GM12878 (cell line): ENCODE data around the gene RNF169. TPM values are rescaled to one million over a fixed set of nuclear protein-coding genes. Genes with fewer than 3 reads are reported as not detected.

ENCODE experiments used
- ATAC-seq: fragments of 200-7000 bp; cut with Tn5 transposase; 3 replicates; pipeline ENCODE4 v1.9.1; 2020; ENCODE audit warnings: mild to moderate bottlenecking, moderate library complexity
- BruUV-seq: library from RNA; stranded (reverse); fragments of 400-500 nt; replicated peaks from 2 replicates; lab custom pipeline; 2021; lab: Mats Ljungman, UMichigan
- CTCF ChIA-PET: fragments of 300-600 bp; sonication (Branson Sonifier 250); formaldehyde crosslinking; extraction: SDS; loops from one replicate; lab custom pipeline; 2021; ENCODE audit warnings: inconsistent platforms; lab: Yijun Ruan, JAX
- POLR2A ChIA-PET: fragments of 350-600 bp; formaldehyde crosslinking; extraction: SDS; loops from one replicate; lab custom pipeline; 2021; ENCODE audit warnings: inconsistent platforms; lab: Charles Lee
- RAD21 ChIA-PET: fragments of 300-600 bp; sonication (Branson Sonifier 250); formaldehyde crosslinking; loops from one replicate; lab custom pipeline; 2023; ENCODE audit warnings: antibody characterized with exemption; ENCODE audit not compliant: unreplicated experiment; lab: Charles Lee
- SMC1A ChIA-PET: fragments of 300-600 bp; sonication (Branson Sonifier 250); formaldehyde crosslinking; loops from one replicate; lab custom pipeline; 2023; ENCODE audit not compliant: unreplicated experiment, uncharacterized antibody; lab: Charles Lee
- DNase-seq: peaks from one replicate; pipeline ENCODE4 v3.0.0-alpha.2; 2011; ENCODE audit warnings: low read depth, low spot score
- FAIRE-seq: peaks from 3 replicates; lab custom pipeline; 2011; peaks lifted over from hg19 to GRCh38; lab: Jason Lieb, UNC
- H2AFZ ChIP-seq: 2 replicates; pipeline ENCODE4 v1.6.0; 2011; ENCODE audit warnings: low read depth, low read length, control low read depth; ENCODE audit not compliant: control insufficient read depth
- H3K27ac ChIP-seq: 2 replicates; pipeline ENCODE4 v1.5.1; 2011; ENCODE audit warnings: control low read depth; ENCODE audit not compliant: control insufficient read depth, insufficient read depth
- H3K27me3 ChIP-seq, 2 experiments: replicated peaks in 1 of 2; 2 replicates each; pipeline versions ENCODE4 v1.6.0 to v1.6.1; 2011; ENCODE audit warnings: low read length in 1 of 2; ENCODE audit not compliant: control insufficient read depth in 2 of 2, insufficient read depth in 2 of 2
- H3K36me3 ChIP-seq, 2 experiments: 2 replicates each; pipeline ENCODE4 v1.5.1; 2011; ENCODE audit warnings: low read length in 1 of 2; ENCODE audit not compliant: control insufficient read depth in 2 of 2, insufficient read depth in 2 of 2
- H3K4me1 ChIP-seq: 2 replicates; pipeline ENCODE4 v1.6.1; 2011; ENCODE audit warnings: mild to moderate bottlenecking, low read length, moderate library complexity, mixed read lengths; ENCODE audit not compliant: control insufficient read depth, insufficient read depth
- H3K4me2 ChIP-seq: 2 replicates; pipeline ENCODE4 v1.6.0; 2011; ENCODE audit warnings: control low read depth; ENCODE audit not compliant: control insufficient read depth, insufficient read depth
- H3K4me3 ChIP-seq: fragments of 200-600 bp; sonication (generic); 2 replicates; pipeline ENCODE4 v1.5.1; 2016
- H3K79me2 ChIP-seq: 2 replicates; pipeline ENCODE4 v1.6.0; 2011; ENCODE audit warnings: low read length; ENCODE audit not compliant: control insufficient read depth, insufficient read depth
- H3K9ac ChIP-seq: 2 replicates; pipeline ENCODE4 v1.8.0; 2011; ENCODE audit warnings: low read length, control low read depth, mixed read lengths; ENCODE audit not compliant: control insufficient read depth, insufficient read depth
- H3K9me3 ChIP-seq: replicated peaks from 3 replicates; pipeline ENCODE4 v1.5.1; 2011; ENCODE audit warnings: mild to moderate bottlenecking, low read length; ENCODE audit not compliant: control insufficient read depth, insufficient read depth
- H4K20me1 ChIP-seq: 2 replicates; pipeline ENCODE4 v1.6.0; 2011; ENCODE audit not compliant: control insufficient read depth, insufficient read depth
- BCLAF1 ChIP-seq: fragments of 450-650 bp; IDR thresholded peaks from 2 replicates; pipeline ENCODE4 v1.6.1; 2017; ENCODE audit warnings: antibody characterized with exemption, mild to moderate bottlenecking, moderate library complexity
- CHD2 ChIP-seq: IDR thresholded peaks from 2 replicates; pipeline ENCODE4 v1.6.1; 2011; ENCODE audit warnings: low read depth, low read length, improper control_type of control experiment, borderline replicate concordance
- REST ChIP-seq: IDR thresholded peaks from 2 replicates; pipeline ENCODE4 v1.6.1; 2012; ENCODE audit warnings: mild to moderate bottlenecking, low read depth, low read length
- SMC3 ChIP-seq: IDR thresholded peaks from 2 replicates; pipeline ENCODE4 v1.6.1; 2011; ENCODE audit warnings: low read length, improper control_type of control experiment, borderline replicate concordance
- SP1 ChIP-seq: IDR thresholded peaks from one replicate; pipeline ENCODE4 v1.6.1; 2011; ENCODE audit warnings: low read depth, low read length
- USF1 ChIP-seq: IDR thresholded peaks from 2 replicates; pipeline ENCODE4 v1.6.1; 2011; ENCODE audit warnings: borderline replicate concordance, low read depth, mild to moderate bottlenecking, moderate library complexity, mixed read lengths, low read length; ENCODE audit not compliant: insufficient read depth; ENCODE audit errors: extremely low read length
- ZNF24 ChIP-seq: fragments of 450-650 bp; IDR thresholded peaks from 2 replicates; pipeline ENCODE4 v1.6.1; 2017; ENCODE audit warnings: antibody characterized with exemption, mild to moderate bottlenecking
- WGBS: methylation state at CpG from one replicate; pipeline ENCODE4 v1.1.6; 2016; ENCODE audit warnings: low lambda C conversion rate; ENCODE audit not compliant: insufficient replicate concordance, insufficient coverage; ENCODE audit errors: missing lambda C conversion rate; 5-methylcytosine and 5-hydroxymethylcytosine counted together
- in situ Hi-C: fragments of 300-500 bp; cut with MboI; formaldehyde crosslinking; loops from 9 replicates; pipeline ENCODE4 v1.14.3; 2018; ENCODE audit warnings: mixed read lengths
- intact Hi-C: fragments of 100-400 bp; cut with micrococcal nuclease; formaldehyde crosslinking; loops from one replicate; pipeline ENCODE4 v1.14.2; 2022; ENCODE audit not compliant: unreplicated experiment
- polyA plus RNA-seq, 11 experiments: library from polyadenylated mRNA; depleted of rRNA in 4 of 11; unstranded in 6 of 11; stranded (reverse) in 5 of 11; fragments of >200 nt; fragmentation: Nextera tagmentation in 4 of 11; fragmentation: Illumina TruSeq in 1 of 11; extraction: Ambion mirVana in 4 of 11; extraction: Trizol in 1 of 11; gene quantifications; 1 replicate in 1 of 11; 2 replicates in 10 of 11; pipeline versions ENCODE4 v1.2.1 to v1.2.3, GENCODE V29; 2011 to 2016; ENCODE audit warnings: inconsistent platforms in 2 of 11, missing spikeins in 2 of 11, low read depth in 1 of 11
- total RNA-seq, 4 experiments: library from RNA; depleted of rRNA in 3 of 4; stranded (reverse); fragments of >200 nt in 3 of 4; fragmentation: Illumina TruSeq in 1 of 4; extraction: Trizol in 1 of 4; gene quantifications; 2 replicates each; pipeline versions ENCODE4 v1.2.1 to v1.2.3, GENCODE V29; 2013 to 2021

The RNF169 gene
- total and polyA plus RNA-seq, 10 of the 15 experiments (the other 5 are each of a cell fraction or from before 2014, with no cell fraction given) = 0.32 to 13.2 (median 6.4) TPM

- SMC1A ChIA-PET = no interaction called here
- in situ Hi-C loops = no loop called here
- ATAC-seq (no peak), DNase-seq (no peak), FAIRE-seq (no peak)
- WGBS = 94% methylated on average over 3 of the region's 3 CpGs
- H4K20me1 ChIP-seq = no peaks in the 10 kb centered on the region
- no peak overlapping the region for H3K9ac ChIP-seq
- H2AFZ ChIP-seq = no peak overlapping the region
- RAD21 ChIA-PET = no interaction called here
- peaks cover 0 to 2% of the 10 kb centered on the region in 2 experiments; a peak in 1 of 4 replicates for H3K27me3 ChIP-seq
- H3K27ac ChIP-seq = no peak overlapping the region
- BruUV-seq = no TSS peak
- intact Hi-C loops = no loop called here
- no peaks in the 10 kb centered on the region for H3K36me3 ChIP-seq
- H3K79me2 ChIP-seq = peaks cover 26% of the 10 kb centered on the region
- no peak overlapping the region for H3K4me2 ChIP-seq
- CTCF ChIA-PET = no interaction called here
- H3K4me3 ChIP-seq = no peak overlapping the region
- no peaks in the 10 kb centered on the region for H3K9me3 ChIP-seq
- POLR2A ChIA-PET = no interaction called here
- H3K4me1 ChIP-seq = peaks cover 10% of the 10 kb centered on the region
- TF ChIP-seq SP1 (no peak), ZNF24 (no peak), CHD2 (no peak), SMC3 (no peak)
Measured at GRCh38 chr11:74746868-74747267, 1.8 kb upstream of the RNF169 start.

GRCh38 chr11:74749127-74749964 lies 697 bp downstream of the RNF169 start:
- Histone ChIP-seq H3K27me3 (no peaks in the 10 kb centered on the region), H2AFZ (peak overlapping the region; percentile 69), H3K36me3 (no peaks in the 10 kb centered on the region), H3K9ac (peak overlapping the region; percentile 78), H3K4me2 (peak overlapping the region; percentile 80), H4K20me1 (no peaks in the 10 kb centered on the region), H3K4me3 (peak overlapping the region; percentile 72), H3K4me1 (peaks cover 15% of the 10 kb centered on the region), H3K79me2 (peaks cover 42% of the 10 kb centered on the region), H3K27ac (peak overlapping the region; percentile 72), H3K9me3 (no peaks in the 10 kb centered on the region)
- in situ Hi-C loops = no loop called here
- ChIA-PET SMC1A (interaction anchor here (0.9 to 1.6 kb wide), 3 partner anchors 12 to 36 kb away, joined by 3 to 5 read pairs (median 3); no protein-coding TSS in a partner anchor), POLR2A (interaction anchor here (0.6 to 1.6 kb wide), 5 partner anchors 19 to 788 kb away, joined by 3 to 8 read pairs (median 5); no protein-coding TSS in a partner anchor), RAD21 (interaction anchor here (0.7 to 1.0 kb wide), 3 partner anchors 10 to 200 kb away, joined by 4 read pairs; partner anchors contain the start of genes SPCS2 and XRRA1), CTCF (interaction anchor here (0.8 to 2.6 kb wide), 4 partner anchors 9 to 23 kb away, joined by 3 to 7 read pairs (median 4); no protein-coding TSS in a partner anchor)
- BruUV-seq = no TSS peak
- no peak for FAIRE-seq
- intact Hi-C loops = no loop called here
- DNase-seq = no peak
- ATAC-seq = peak; percentile 58
- WGBS = 1% methylated on average over 58 of the region's 63 CpGs
- TF ChIP-seq USF1 (no peak), REST (0 out of 2 replicates have a peak, but pooled peaks have one; percentile 8), BCLAF1 (0 out of 2 replicates have a peak, but pooled peaks have one; percentile 22)
